HUES6 (cell line): ENCODE results near the gene POLD4.

Source experiments
- H3K27ac ChIP-seq: 2 replicates; pipeline ENCODE4 v1.7.0; 2013; ENCODE audit warnings: low read depth, mild to moderate bottlenecking, low read length, inconsistent platforms
- H3K27me3 ChIP-seq: 2 replicates; pipeline ENCODE4 v1.6.1; 2013; ENCODE audit warnings: low read length; ENCODE audit not compliant: control insufficient read depth, insufficient read depth
- H3K36me3 ChIP-seq: 2 replicates; pipeline ENCODE4 v1.6.1; 2013; ENCODE audit warnings: low read length; ENCODE audit not compliant: control insufficient read depth, insufficient read depth
- H3K4me1 ChIP-seq: 2 replicates; pipeline ENCODE4 v1.6.1; 2013; ENCODE audit warnings: low read length; ENCODE audit not compliant: control insufficient read depth, insufficient read depth
- H3K4me3 ChIP-seq: 2 replicates; pipeline ENCODE4 v1.5.1; 2013; ENCODE audit warnings: low read depth, low read length
- H3K9ac ChIP-seq: one replicate; pipeline ENCODE4 v1.6.1; 2013; ENCODE audit warnings: mild to moderate bottlenecking, low read length
- H3K9me3 ChIP-seq: 2 replicates; pipeline ENCODE4 v1.6.1; 2013; ENCODE audit warnings: low read depth, low read length; ENCODE audit not compliant: control insufficient read depth, insufficient read depth

Gene POLD4

GRCh38 chr11:67311051-67311555 is 42.2 kb downstream of the POLD4 start:
- Histone ChIP-seq H3K9me3 (no peaks in the 10 kb centered on the region), H3K36me3 (peaks cover 40% of the 10 kb centered on the region), H3K4me1 (no peaks in the 10 kb centered on the region), H3K4me3 (no peak overlapping the region), H3K27ac (no peak overlapping the region), H3K9ac (no peak overlapping the region), H3K27me3 (no peaks in the 10 kb centered on the region)

GRCh38 chr11:67310246-67311050 is 42.9 kb downstream of the POLD4 start:
- Histone ChIP-seq H3K9ac (no peak overlapping the region), H3K27ac (no peak overlapping the region), H3K4me1 (no peaks in the 10 kb centered on the region)

GRCh38 chr11:67309661-67310061 is 43.7 kb downstream of the POLD4 start:
- Histone ChIP-seq H3K9ac (no peak overlapping the region), H3K27ac (no peak overlapping the region), H3K27me3 (no peaks in the 10 kb centered on the region), H3K4me1 (peaks cover 3% of the 10 kb centered on the region), H3K9me3 (no peaks in the 10 kb centered on the region), H3K36me3 (peaks cover 40% of the 10 kb centered on the region), H3K4me3 (no peak overlapping the region)

More at GRCh38 chr11:67310246-67311050, 42.9 kb downstream of the POLD4 start:
- peaks cover 40% of the 10 kb centered on the region for H3K36me3 ChIP-seq
- no peaks in the 10 kb centered on the region for H3K9me3 ChIP-seq
- H3K27me3 ChIP-seq: no peaks in the 10 kb centered on the region
- H3K4me3 ChIP-seq: no peak overlapping the region

- Histone ChIP-seq H3K9ac (no peak overlapping the region), H3K9me3 (no peaks in the 10 kb centered on the region), H3K27me3 (no peaks in the 10 kb centered on the region), H3K4me1 (peaks cover 8% of the 10 kb centered on the region), H3K36me3 (peaks cover 40% of the 10 kb centered on the region), H3K4me3 (no peak overlapping the region), H3K27ac (no peak overlapping the region)
These were observed 44.2 kb downstream of the POLD4 start for GRCh38 chr11:67309166-67309565.

GRCh38 chr11:67308031-67308866 is 45.1 kb downstream of the POLD4 start:
- Histone ChIP-seq H3K27me3 (no peaks in the 10 kb centered on the region), H3K9ac (no peak overlapping the region), H3K4me1 (peaks cover 9% of the 10 kb centered on the region), H3K4me3 (no peak overlapping the region), H3K9me3 (no peaks in the 10 kb centered on the region), H3K36me3 (peaks cover 40% of the 10 kb centered on the region), H3K27ac (no peak overlapping the region)

- no peak overlapping the region for H3K9ac ChIP-seq
- H3K4me3 ChIP-seq: no peak overlapping the region
- peaks cover 40% of the 10 kb centered on the region for H3K36me3 ChIP-seq
- no peak overlapping the region for H3K27ac ChIP-seq
- peaks cover 10% of the 10 kb centered on the region for H3K4me1 ChIP-seq
- no peaks in the 10 kb centered on the region for H3K27me3 ChIP-seq
- H3K9me3 ChIP-seq: no peaks in the 10 kb centered on the region
These were observed 45.8 kb downstream of the POLD4 start for GRCh38 chr11:67307545-67308001.

- H3K27me3 ChIP-seq: no peaks in the 10 kb centered on the region
- no peak overlapping the region for H3K27ac ChIP-seq
- H3K4me1 ChIP-seq: peaks cover 15% of the 10 kb centered on the region
- H3K36me3 ChIP-seq: peaks cover 40% of the 10 kb centered on the region
- H3K9me3 ChIP-seq: no peaks in the 10 kb centered on the region
- no peak overlapping the region for H3K9ac ChIP-seq
- H3K4me3 ChIP-seq: no peak overlapping the region
These were observed 46.4 kb downstream of the POLD4 start for GRCh38 chr11:67306769-67307544.

- Histone ChIP-seq H3K9ac (peak overlapping the region; percentile 78), H3K4me3 (peak overlapping the region; percentile 88), H3K36me3 (peaks cover 44% of the 10 kb centered on the region), H3K4me1 (peaks cover 21% of the 10 kb centered on the region), H3K27me3 (no peaks in the 10 kb centered on the region), H3K27ac (no peak overlapping the region), H3K9me3 (no peaks in the 10 kb centered on the region)
These were observed 48.7 kb downstream of the POLD4 start for GRCh38 chr11:67304511-67305113.

- Histone ChIP-seq H3K27me3 (no peaks in the 10 kb centered on the region), H3K4me3 (peak overlapping the region; percentile 88), H3K4me1 (peaks cover 21% of the 10 kb centered on the region), H3K36me3 (peaks cover 44% of the 10 kb centered on the region), H3K9ac (peak overlapping the region; percentile 78), H3K9me3 (no peaks in the 10 kb centered on the region), H3K27ac (peak overlapping the region; percentile 81; the same call in 1 of the 2 replicates)
These were observed 49.4 kb downstream of the POLD4 start for GRCh38 chr11:67303835-67304411.
